ENCODE results near the gene HOMER2. TPM values are rescaled to one million over a fixed set of nuclear protein-coding genes. Genes with fewer than 3 reads are reported as not detected.

The HOMER2 gene
- total RNA-seq, 1 donor from 2014 or later, result 18.7 TPM

GRCh38 chr15:82921242-82921641 lies 31.3 kb downstream of the HOMER2 start:
- peak overlapping the region; percentile 66 for H3K27ac Mint-ChIP-seq (ENCODE audit: unreplicated experiment)
- H3K4me1 Mint-ChIP-seq, result no peaks in the 10 kb centered on the region
- no peak overlapping the region for H3K4me3 Mint-ChIP-seq
- H3K27me3 Mint-ChIP-seq (ENCODE audit: low read depth), result no peaks in the 10 kb centered on the region
- no peak for TF ChIP-seq CTCF (conservative IDR thresholded peaks at IDR 0.05)
- H3K36me3 Mint-ChIP-seq (ENCODE audit: low read depth), result no peaks in the 10 kb centered on the region
- no peaks in the 10 kb centered on the region for H3K9me3 Mint-ChIP-seq
- no peak for DNase-seq (ENCODE audit: low read depth, low spot score)

- H3K4me1 Mint-ChIP-seq, result no peaks in the 10 kb centered on the region
- no peaks in the 10 kb centered on the region for H3K36me3 Mint-ChIP-seq (ENCODE audit: low read depth)
- H3K4me3 Mint-ChIP-seq, result no peak overlapping the region
- no peaks in the 10 kb centered on the region for H3K9me3 Mint-ChIP-seq
- DNase-seq (ENCODE audit: low read depth, low spot score), result no peak
- no peak for TF ChIP-seq CTCF (conservative IDR thresholded peaks at IDR 0.05)
- H3K27ac Mint-ChIP-seq (ENCODE audit: unreplicated experiment), result peak overlapping the region; percentile 51
- no peaks in the 10 kb centered on the region for H3K27me3 Mint-ChIP-seq (ENCODE audit: low read depth)
These were observed 33.2 kb downstream of the HOMER2 start for GRCh38 chr15:82919231-82919886.

GRCh38 chr15:82918607-82919230 lies 33.8 kb downstream of the HOMER2 start:
- Mint-ChIP-seq H3K27me3 (ENCODE audit: low read depth) (no peaks in the 10 kb centered on the region), H3K36me3 (ENCODE audit: low read depth) (no peaks in the 10 kb centered on the region), H3K9me3 (no peaks in the 10 kb centered on the region), H3K4me3 (no peak overlapping the region), H3K27ac (ENCODE audit: unreplicated experiment) (no peak overlapping the region), H3K4me1 (no peaks in the 10 kb centered on the region)
- no peak for DNase-seq (ENCODE audit: low read depth, low spot score)
- TF ChIP-seq CTCF (conservative IDR thresholded peaks at IDR 0.05), result no peak

GRCh38 chr15:82918162-82918561 lies 34.4 kb downstream of the HOMER2 start:
- no peaks in the 10 kb centered on the region for H3K27me3 Mint-ChIP-seq (ENCODE audit: low read depth)
- no peak for TF ChIP-seq CTCF (conservative IDR thresholded peaks at IDR 0.05)
- H3K36me3 Mint-ChIP-seq (ENCODE audit: low read depth), result no peaks in the 10 kb centered on the region
- H3K4me1 Mint-ChIP-seq, result no peaks in the 10 kb centered on the region
- no peaks in the 10 kb centered on the region for H3K9me3 Mint-ChIP-seq
- no peak overlapping the region for H3K27ac Mint-ChIP-seq (ENCODE audit: unreplicated experiment)
- no peak overlapping the region for H3K4me3 Mint-ChIP-seq
- no peak for DNase-seq (ENCODE audit: low read depth, low spot score)

GRCh38 chr15:82917249-82917648 lies 35.3 kb downstream of the HOMER2 start:
- Mint-ChIP-seq H3K27me3 (ENCODE audit: low read depth) (no peaks in the 10 kb centered on the region), H3K4me3 (no peak overlapping the region), H3K9me3 (no peaks in the 10 kb centered on the region), H3K36me3 (ENCODE audit: low read depth) (no peaks in the 10 kb centered on the region), H3K27ac (ENCODE audit: unreplicated experiment) (no peak overlapping the region), H3K4me1 (no peaks in the 10 kb centered on the region)
- no peak for TF ChIP-seq CTCF (conservative IDR thresholded peaks at IDR 0.05)
- no peak for DNase-seq (ENCODE audit: low read depth, low spot score)
